Measurements from ENCODE around the gene TMED4. TPM values are rescaled to one million over a fixed set of nuclear protein-coding genes. Genes with fewer than 3 reads are reported as not detected.
A peak's percentile ranks its signal among the peaks of the same experiment; 100 is the strongest.
"Not testable (repeated sequence)": the region's sequence is repeated elsewhere in the genome, so short reads cannot be mapped to it uniquely, and the experiment has no call there.

TMED4 gene
- total RNA-seq, 1 experiment from 2014 or later: 253 TPM

GRCh38 chr7:44607141-44608068 is 25.4 kb upstream of the TMED4 start:
- no peak for DNase-seq (ENCODE audit: low read depth)

- peak; percentile 99 for DNase-seq (ENCODE audit: low read depth)
Measured at GRCh38 chr7:44606341-44607140, 24.5 kb upstream of the TMED4 start, which contains the start of gene OGDH. TSS of gene OGDH (plus strand) at chr7:44606627. CDS start at chr7:44624344, 17,717 bp downstream.

GRCh38 chr7:44604941-44605340 is 22.9 kb upstream of the TMED4 start:
- DNase-seq (ENCODE audit: low read depth): no peak

- DNase-seq (ENCODE audit: low read depth): no peak
Measured at GRCh38 chr7:44603193-44603592, 21.2 kb upstream of the TMED4 start.

DNA sequence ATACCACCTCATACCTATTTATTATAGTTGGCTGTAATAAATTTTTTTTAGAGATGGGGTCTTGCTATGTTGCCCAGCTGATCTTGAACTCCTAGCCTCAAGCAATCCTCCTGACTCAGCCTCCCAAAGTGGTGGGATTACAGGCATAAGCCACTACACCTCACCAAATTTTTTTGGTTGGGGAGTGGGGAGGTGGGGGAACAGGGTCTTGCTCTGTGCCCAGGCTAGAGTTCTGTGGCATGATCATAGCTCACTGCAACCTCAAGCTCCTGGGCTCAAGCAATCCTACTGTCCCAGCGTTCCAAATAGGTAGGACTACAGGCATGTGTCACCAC is 20.5 kb upstream of the TMED4 start:
- no peak for DNase-seq (ENCODE audit: low read depth)

DNA sequence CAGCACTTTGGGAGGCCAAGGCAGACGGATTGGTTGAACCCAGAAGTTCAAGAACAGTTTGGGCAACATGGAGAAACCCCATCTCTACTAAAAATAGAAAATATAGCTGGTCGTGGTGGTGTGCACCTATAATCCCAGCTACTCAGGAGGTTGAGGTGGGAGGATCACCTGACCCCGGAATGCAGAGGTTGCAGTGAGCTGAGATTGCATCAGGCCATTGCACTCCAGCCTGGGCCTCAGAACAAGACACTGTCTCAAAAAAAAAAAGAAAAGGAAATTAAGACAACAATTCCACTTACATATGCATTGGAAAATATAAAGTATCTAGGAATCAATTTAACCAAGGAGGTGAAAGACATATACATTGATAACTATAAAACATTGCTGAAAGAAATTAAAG is 17.2 kb upstream of the TMED4 start:
- no peak for DNase-seq (ENCODE audit: low read depth)

- not testable (repeated sequence) for DNase-seq (ENCODE audit: low read depth)
Measured at GRCh38 chr7:44597181-44597580, 15.2 kb upstream of the TMED4 start.

DNA sequence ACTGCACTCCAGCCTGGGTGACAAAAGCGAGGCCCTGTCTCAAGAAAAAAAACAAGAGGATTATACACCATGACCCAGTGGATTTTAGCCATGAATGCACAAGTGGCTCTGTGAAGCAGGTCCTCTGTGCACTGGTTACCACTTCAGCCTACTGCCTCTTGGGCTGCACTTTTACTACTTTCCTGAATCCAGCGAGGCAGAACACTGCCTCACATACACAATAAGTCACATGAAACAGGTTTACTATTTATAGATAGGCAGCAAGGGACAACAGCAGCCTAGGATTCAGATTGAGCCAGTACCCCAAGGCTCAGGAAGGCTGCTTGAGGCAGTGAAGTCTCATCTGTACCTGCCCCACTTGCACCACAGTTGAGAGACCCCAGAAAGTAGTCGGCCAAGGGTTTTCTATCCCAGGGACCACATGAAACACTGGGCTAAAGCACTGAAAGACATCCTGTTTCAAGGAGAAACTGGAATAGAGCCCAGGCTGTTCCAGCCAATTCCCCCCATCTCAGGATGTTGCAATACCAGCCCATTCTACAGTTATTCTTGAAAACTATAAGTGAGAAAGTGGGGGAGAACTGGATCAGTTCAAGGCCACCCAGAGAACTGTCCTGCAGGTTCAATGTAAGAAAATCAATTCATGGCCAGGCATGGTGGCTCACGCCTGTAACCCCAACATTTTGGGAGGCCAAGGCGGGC is 14.1 kb upstream of the TMED4 start:
- DNase-seq (ENCODE audit: low read depth): no peak

GRCh38 chr7:44590910-44591309 is 8.9 kb upstream of the TMED4 start:
- no peak for DNase-seq (ENCODE audit: low read depth)

GRCh38 chr7:44587843-44588711 is 6.0 kb upstream of the TMED4 start:
- DNase-seq (ENCODE audit: low read depth): peak; percentile 75

- no peak for DNase-seq (ENCODE audit: low read depth)
Measured at GRCh38 chr7:44583146-44583865, 1.3 kb upstream of the TMED4 start.

DNA sequence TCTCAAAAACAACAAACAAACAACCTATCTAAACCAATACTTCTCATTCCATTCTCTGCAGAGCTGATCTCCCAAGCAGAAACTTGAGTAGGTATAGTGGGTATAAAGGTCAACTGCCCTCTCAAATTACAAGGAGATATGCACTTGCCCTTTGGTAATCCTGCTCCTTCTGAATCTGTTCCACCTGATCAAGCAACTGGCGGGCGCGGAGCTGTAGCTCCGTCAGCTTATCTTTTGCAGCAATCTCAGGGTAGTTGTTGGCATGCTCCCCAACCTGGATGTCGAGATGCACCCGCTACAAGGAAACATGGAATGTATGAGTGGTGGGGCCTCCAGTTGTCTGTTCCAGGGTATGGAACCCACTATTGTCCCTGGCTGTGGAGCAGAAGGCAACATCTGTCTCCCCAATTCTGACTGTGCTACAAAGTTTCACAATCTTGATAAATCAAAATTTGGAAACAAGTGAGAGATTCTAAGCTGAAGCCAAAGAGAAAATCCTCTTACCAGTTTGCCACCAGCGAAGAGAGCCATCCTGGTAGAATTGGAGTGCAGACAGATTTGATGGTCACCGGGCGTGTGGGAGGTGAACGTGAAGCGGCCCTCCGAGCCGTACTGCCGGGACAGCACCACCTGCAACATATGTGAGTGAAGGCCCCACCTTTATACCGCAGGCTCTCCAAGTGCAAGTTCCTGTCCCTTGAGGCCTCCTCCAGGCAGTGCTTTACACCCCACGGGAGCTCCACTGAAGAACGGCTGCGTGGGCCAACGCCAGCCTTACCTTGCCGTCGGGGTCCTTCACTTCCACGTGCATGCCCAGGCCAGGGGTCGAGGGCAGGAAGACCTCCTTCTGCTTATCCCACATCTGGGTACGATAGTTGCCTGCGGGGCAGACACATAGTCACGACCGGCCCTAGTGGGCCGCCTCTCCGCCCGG is 819 bp downstream of the TMED4 start:
- no peak for DNase-seq (ENCODE audit: low read depth)

- no peak for DNase-seq (ENCODE audit: low read depth)
Measured at GRCh38 chr7:44576228-44576627, 5.8 kb downstream of the TMED4 start.

GRCh38 chr7:44575054-44575453 is 7.0 kb downstream of the TMED4 start:
- no peak for DNase-seq (ENCODE audit: low read depth)

- DNase-seq (ENCODE audit: low read depth): no peak
Measured at GRCh38 chr7:44574287-44574872, 7.7 kb downstream of the TMED4 start.

DNA sequence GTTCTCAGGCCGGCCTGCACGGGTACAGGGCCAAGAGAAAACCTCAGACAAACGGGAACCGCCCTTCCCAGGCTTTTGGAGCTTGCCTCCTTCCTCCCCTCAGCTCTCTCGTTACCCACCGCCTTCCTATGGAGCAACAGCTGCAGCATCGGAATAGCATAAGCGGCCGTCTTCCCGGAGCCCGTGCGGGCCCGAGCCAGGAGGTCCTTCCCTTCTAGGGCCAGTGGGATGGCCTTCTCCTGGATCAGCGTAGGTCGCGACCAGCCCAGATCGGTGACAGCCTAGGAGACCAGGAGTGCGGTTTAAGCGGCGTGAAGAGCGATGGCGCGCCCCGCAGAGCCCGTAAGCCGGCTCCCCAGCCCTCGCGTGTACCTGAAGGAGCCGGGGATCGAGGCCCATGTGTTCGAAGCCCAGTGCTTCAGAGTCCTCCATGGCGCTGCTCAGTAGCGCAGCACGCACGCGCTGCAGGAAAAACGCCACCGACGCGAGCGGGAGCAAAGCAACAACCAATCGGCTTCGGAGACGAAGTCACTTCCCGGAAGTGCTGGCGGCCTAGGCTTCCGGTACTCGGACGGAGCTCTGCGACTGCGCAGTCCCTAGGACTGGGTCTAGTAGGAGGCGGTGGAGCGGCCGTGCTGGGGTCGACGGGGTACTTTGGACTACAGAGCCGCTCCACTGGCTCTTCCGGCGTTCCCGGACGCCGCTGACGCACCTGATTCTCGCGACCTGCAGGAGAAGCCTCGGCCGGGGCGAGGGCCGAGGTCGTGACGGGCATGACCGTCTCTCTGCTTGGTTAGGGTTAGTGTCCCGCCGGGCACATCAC is 8.4 kb downstream of the TMED4 start, which contains the start of gene DDX56:
TSS of gene DDX56 (minus strand) at position 445 of the 823 bp plus-strand sequence. CDS start at position 432, 13 bp downstream.
- DNase-seq (ENCODE audit: low read depth): peak; percentile 95

DNA sequence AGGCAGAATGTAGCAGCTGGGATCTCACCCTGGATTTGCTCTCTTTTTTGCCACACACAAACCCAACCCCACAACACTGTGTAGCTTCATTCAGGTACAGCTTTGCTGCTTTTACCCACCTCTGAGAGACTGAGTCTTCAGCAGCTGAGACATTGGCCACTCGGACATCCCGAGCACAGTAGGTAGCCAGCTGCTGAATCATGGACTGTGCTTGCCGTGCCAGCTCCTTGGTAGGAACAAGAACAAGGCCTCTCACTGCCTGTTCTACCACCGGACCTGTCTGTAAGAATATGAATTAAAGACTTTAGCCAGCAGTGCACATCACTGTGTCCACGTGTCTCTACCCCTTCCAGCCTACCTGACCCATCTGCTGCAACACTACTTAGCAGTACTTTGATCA is 9.3 kb downstream of the TMED4 start:
- no peak for DNase-seq (ENCODE audit: low read depth)

- DNase-seq (ENCODE audit: low read depth): no peak
Measured at GRCh38 chr7:44569959-44570358, 12.1 kb downstream of the TMED4 start.

All from LHCN-M2 (cell line).